Measurements from ENCODE around the gene NOTCH1.

DNA sequence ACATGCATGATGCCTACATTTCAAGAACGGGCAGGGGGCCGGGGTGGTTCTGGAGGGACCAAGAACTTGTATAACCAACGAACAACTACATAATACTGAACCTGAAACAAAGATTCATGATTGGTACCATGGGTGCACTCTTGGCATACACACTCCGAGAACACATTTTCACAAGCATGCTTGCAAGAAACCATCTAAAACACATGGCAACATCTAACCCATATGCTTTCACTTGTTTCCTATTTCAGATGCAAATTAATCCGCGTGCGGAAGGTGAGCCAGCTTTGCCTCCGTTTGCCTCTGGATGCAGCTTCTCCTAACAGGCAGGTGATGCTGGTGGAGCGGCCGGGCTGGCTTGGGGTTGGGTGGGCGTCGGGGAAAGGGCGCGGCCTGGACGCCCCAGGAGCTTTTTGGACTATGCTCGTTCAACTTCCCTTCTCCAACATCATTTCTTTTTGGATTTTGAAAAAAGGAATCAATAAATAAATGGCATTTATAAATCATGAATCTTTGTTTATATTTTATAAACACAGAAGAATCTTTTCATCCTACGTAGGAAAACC is 50.5 kb downstream of the NOTCH1 start:
- no peak for TF ChIP-seq ZFP30 (CRISPR knock-in tag; IDR thresholded peaks at IDR 0.05)
- no peak for TF ChIP-seq ZNF8 (CRISPR knock-in tag; IDR thresholded peaks at IDR 0.05)
- TF ChIP-seq PPARA (CRISPR knock-in tag; IDR thresholded peaks at IDR 0.05; ENCODE audit: borderline replicate concordance): no peak
- no peak for TF ChIP-seq ZNF565 (CRISPR knock-in tag; conservative IDR thresholded peaks at IDR 0.05; ENCODE audit: low read depth)

Data from SK-N-SH treated with all-trans-retinoic acid at 6 μM for 48 hours (cell line).